Stimulated activated naive CD4-positive, alpha-beta T cell treated with Interleukin-2 at 50 U/mL for 16 hours (primary cell): ENCODE results near the gene SORT1.
A peak's percentile ranks its signal among the peaks of the same experiment; 100 is the strongest.
"Not testable (repeated sequence)": the region's sequence is repeated elsewhere in the genome, so short reads cannot be mapped to it uniquely, and the experiment has no call there.

Experiments used
- DNase-seq: peaks from one replicate; lab custom pipeline; 2025; lab: John Stamatoyannopoulos, UW

The SORT1 gene

DNA sequence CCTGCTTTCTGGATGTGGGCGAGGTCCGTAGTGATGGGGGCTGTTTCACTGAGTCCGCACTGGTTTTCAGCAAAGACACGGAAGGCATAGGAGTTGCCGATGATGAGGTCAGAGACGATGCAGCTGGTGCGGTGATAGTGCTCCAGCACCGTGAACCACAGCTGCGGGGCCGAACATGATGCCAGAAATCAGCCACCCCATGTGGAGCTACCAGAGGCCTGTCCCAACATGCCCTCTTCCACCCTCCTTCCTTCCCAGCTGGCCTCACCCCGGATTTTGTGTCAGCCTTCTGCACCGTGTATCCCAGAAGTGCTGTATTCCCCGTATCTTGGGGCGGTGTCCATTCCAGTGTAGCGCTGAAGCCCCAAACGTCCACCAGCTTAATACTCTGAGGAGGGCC is 100.9 kb downstream of the SORT1 start:
- no peak for DNase-seq

GRCh38 chr1:109295712-109296415 is 101.9 kb downstream of the SORT1 start:
- no peak for DNase-seq

DNA sequence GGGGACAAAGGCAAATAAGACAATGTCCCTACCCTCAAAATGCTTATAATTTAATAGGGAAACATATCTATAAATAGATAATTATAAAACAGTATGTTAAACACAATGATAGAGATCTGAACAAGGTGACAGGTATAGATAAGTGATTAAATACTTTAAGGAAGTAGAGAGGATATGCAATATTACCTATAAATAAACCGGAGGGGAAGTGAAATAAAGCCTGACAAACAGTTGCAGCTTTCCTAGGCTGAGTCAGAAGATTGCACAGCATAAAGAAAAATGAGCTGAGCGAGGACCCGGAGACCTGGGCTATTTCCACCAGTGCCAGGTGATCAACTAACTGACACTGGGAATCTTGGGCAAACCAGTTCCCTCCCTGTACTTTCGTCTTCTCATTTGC is 103.2 kb downstream of the SORT1 start:
- no peak for DNase-seq

DNA sequence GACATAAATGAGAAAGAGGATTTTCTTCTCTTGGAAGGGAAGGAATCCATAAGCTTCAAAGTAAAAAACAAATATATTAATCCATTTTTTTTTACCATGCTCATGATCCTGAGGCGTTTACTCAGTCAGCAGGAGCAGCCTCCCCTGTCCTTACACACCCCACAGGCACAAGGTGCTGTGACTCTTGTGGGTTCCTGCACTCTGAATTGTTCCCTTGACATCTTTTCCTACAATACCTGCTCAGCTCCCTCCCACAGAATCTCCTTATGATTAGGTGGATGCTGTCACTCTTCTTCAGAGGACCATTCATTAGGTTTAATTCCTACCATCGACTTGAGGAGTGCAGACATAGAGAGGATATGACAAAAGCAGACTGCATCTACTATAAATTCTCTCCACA is 104.7 kb downstream of the SORT1 start:
- no peak for DNase-seq

- no peak for DNase-seq
Observed at GRCh38 chr1:109292364-109292763, 105.4 kb downstream of the SORT1 start.

- no peak for DNase-seq
Observed at GRCh38 chr1:109290998-109291397, 106.7 kb downstream of the SORT1 start.

DNA sequence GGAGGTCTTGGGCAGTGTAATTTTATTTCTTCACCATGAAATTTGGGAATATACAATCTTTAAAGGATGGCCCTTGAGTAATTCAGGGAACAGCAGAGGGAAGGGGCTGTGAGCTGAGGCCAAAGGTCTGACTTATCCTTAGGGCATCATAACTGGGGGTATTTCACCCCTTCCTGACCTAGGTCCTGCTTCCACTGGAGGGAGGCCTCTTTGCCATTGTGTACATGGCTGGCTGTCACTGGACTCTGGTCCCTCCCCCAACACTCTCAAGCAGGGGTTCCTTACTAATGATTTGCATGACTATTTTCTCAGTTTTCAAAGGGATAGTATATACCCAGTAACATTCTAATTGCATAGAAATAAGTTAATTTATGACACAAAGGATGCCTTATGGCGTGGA is 107.6 kb downstream of the SORT1 start:
- no peak for DNase-seq

DNA sequence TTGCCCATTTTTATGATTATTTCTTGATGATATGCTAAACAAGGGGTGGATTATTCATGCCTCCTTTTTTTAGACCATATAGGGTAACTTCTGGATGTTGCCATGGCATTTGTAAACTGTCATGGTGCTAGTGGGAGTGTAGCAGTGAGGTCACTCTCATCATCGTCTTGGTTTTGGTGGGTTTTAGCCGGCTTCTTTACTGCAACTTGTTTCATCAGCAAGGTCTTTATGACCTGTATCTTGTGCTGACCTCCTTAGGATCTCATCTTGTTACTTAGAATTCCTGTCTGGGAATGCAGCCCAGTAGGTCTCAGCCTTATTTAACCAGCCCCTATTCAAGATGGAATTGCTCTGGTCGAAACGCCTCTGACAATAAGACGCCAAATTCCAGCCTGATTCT is 111.0 kb downstream of the SORT1 start:
- DNase-seq = not testable (repeated sequence)

GRCh38 chr1:109283748-109284600 is 113.7 kb downstream of the SORT1 start:
- DNase-seq = no peak

GRCh38 chr1:109282952-109283747 is 114.6 kb downstream of the SORT1 start, which contains the start of gene PSRC1:
Gene PSRC1, minus strand, starts transcription at chr1:109283145.
- peak; percentile 88 for DNase-seq

DNA sequence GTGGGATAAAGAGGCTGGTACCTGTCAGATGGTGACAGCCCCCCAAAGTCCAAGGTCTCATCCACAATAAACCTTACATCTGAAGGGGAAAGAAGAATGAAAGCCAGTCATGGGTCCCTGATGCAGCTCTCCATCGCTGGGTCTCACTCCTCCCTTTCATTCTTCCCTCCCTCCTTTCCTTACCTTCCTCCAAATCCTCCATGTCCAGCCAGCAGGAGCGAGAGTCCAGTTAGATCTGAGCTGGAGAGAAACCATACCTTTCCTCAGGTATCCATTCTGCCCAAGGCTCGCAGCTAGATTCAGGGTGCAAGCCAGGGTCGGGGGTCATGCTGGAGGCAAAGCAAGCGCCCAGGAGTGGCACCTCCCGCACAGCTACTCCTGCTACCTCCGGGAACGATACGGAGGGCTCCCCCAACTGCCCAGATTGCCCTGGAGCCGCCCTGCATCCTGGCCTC is 115.2 kb downstream of the SORT1 start:
- no peak for DNase-seq

DNA sequence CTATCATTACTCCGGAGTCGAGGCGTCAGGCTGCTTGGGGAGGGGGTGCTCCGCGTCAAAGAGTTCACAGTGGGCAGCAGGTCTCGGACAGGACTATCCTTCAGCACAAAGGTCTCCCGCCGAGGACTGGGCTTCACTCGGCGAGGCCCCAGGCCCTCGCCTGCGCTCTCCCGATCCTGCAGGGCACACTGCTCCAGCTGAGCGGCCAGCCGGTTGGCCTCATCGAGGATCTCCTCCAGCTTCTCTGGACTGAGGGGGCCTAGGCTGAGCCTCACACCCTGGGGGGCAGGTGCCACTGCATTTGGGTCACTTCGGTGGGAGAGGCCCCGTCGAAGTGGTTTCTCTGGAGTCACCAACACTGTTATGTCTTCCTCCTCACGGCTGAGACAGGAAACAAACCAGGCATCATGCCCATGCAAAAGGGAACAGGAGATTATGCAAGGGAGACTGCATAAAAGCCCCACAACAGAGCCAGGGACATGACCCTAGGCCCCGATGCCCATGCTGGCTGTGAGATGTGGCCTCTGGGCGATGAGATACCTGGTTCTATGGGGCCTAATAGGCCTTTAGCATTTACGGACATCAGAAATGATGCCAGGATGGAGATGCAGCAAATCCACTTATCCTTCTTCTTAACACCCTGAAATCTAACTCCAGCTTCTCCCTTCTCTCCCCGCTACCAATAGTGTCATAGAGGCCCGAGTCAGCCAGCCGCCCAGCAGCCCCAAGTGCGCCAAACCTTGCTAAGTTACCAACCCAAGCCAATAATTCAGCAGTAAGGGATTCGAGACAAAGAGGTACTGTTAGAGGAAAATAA is 115.8 kb downstream of the SORT1 start:
- no peak for DNase-seq

DNA sequence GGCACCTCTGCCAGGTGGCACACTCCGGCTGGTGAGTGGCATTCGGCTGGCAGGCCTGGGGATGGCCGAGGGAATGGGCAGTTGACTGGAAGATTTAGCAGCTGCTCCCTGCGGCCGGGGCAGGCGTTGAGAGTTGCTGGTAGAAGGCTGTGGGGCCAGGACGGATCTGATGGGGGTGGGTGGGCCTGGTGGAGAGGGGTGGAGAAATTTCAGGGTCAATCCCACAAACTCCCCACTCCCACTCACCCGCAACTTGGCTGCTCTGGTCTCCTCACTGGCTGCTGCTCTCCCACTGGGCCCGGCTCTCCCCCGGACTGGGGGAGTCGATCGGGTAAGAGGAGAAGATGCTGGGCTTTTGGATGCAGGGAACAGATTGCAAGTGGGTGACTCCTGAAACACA is 116.9 kb downstream of the SORT1 start:
- DNase-seq = no peak

DNA sequence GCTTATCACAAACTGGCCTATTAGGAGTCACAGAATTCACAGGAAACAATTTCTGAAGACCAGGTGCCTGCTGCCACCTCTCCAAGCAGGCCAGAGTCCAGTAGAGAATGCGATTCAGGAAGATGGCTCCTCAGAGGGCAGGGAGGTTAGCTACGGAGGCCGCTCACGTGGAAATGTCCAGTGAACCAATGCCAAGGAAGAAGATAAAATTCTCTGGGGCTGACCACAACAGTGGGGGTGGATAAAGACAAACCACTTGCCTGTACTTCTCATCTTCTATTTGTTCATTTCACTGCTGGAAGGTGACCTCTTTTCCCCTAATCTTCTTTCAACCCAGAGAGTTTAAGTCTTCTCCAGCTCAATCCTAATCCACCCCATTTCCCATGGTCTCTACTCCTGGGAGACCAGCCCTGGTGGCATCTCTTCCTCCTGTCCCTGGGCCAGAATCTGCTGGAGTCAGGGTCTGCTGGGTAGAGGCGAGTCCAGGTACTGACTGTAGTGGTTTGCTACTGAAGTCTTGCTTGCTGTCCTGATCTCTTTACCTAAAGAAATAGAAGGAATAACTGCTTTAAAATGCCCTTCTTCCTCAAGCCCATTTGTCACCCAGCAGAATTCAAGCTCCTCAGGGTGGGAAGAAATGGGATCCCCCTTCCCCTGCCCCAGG is 118.0 kb downstream of the SORT1 start:
- no peak for DNase-seq

DNA sequence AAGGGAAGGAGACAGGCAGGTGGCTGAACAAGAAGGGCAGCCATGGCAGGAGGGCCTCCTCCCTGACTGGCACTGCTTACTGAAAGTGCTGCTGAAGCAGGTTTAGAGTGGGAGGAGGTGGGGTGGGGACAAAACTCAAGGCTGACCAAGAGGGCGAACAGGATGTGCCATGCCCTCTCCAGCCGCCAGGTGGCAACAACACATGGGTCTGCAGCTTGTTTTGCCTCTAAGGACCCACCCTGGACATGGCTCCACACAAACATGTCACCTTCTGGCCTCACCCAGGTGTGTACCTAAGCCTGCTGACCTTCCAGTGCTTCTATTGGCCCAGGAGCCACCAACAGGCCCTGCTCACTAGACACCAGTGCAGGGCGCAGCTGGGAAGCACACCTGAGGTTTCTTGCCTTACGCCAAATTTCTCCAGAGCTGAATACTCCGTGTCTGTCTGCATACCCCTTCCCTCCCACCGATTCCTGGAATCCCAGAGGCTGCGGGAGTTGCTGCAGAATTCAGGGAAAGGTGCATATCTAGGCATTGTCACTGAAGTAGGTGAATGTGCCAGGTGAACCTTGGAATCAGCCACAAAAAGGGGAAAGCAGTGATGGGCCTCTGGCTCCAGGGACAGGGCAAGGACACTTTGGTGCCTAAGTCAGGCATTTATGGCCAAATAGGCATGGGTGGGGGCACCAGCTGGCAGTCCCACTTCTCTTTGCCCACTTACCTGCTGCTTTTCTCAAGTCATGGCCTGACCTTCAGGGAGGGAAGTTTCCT is 120.1 kb downstream of the SORT1 start:
- DNase-seq = peak; percentile 53

GRCh38 chr1:109275706-109276345 is 121.9 kb downstream of the SORT1 start:
- no peak for DNase-seq

DNA sequence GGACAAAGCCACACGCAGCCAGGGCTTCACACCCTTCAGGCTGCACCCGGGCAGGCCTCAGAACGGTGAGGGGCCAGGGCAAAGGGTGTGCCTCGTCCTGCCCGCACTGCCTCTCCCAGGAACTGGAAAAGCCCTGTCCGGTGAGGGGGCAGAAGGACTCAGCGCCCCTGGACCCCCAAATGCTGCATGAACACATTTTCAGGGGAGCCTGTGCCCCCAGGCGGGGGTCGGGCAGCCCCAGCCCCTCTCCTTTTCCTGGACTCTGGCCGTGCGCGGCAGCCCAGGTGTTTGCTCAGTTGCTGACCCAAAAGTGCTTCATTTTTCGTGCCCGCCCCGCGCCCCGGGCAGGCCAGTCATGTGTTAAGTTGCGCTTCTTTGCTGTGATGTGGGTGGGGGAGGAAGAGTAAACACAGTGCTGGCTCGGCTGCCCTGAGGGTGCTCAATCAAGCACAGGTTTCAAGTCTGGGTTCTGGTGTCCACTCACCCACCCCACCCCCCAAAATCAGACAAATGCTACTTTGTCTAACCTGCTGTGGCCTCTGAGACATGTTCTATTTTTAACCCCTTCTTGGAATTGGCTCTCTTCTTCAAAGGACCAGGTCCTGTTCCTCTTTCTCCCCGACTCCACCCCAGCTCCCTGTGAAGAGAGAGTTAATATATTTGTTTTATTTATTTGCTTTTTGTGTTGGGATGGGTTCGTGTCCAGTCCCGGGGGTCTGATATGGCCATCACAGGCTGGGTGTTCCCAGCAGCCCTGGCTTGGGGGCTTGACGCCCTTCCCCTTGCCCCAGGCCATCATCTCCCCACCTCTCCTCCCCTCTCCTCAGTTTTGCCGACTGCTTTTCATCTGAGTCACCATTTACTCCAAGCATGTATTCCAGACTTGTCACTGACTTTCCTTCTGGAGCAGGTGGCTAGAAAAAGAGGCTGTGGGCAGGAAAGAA is 122.9 kb downstream of the SORT1 start:
- DNase-seq = no peak

DNA sequence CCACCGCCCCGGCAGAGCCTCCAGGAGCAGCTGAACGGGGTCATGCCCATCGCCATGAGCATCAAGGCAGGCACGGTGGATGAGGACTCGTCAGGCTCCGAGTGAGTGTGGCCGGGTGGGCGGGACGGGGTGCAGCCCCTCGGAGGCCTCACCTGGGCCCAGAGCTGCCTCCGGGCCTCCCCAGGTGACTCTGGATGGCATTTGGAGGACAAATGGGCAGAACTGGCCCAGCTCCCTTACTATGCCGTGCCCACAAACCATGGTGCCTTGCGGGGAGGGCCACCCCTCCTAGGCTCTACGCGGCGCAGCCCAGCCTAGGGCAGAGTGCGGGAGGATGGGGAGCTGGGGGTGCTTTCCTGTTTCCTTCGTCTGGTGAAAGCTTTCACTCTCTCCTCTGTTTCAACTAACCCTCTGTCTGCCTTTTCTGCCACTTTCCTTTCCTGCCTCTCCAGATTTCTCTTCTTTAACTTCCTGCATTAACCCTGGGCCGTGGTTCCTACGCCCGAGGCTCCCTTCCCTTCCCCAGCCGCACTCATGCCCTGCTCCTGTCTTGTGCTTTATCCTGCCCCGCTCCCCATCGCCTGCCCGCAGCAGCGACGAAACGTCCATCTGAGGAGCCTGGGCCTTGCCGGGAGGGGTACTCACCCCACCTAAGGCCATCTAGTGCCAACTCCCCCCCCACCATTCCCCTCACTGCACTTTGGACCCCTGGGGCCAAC is 124.0 kb downstream of the SORT1 start:
- DNase-seq = no peak
